ENCODE data around the gene TOMM5.
"Not testable (repeated sequence)": the region's sequence is repeated elsewhere in the genome, so short reads cannot be mapped to it uniquely, and the experiment has no call there.

TOMM5 gene

GRCh38 chr9:37611014-37611413 is 18.6 kb upstream of the TOMM5 start:
- DNase-seq = no peak

- DNase-seq = no peak
These were observed 17.5 kb upstream of the TOMM5 start for GRCh38 chr9:37609735-37610397.

GRCh38 chr9:37608250-37608649 is 15.9 kb upstream of the TOMM5 start:
- no peak for DNase-seq

- no peak for DNase-seq
These were observed 11.9 kb upstream of the TOMM5 start for GRCh38 chr9:37604296-37604695.

GRCh38 chr9:37602817-37603216 is 10.4 kb upstream of the TOMM5 start:
- no peak for DNase-seq

GRCh38 chr9:37602061-37602460 is 9.7 kb upstream of the TOMM5 start:
- DNase-seq = not testable (repeated sequence)

- no peak for DNase-seq
These were observed 4.1 kb upstream of the TOMM5 start for GRCh38 chr9:37596504-37596903.

- DNase-seq = no peak
These were observed 1.6 kb upstream of the TOMM5 start for GRCh38 chr9:37593883-37594448.

- no peak for DNase-seq
These were observed 4.9 kb downstream of the TOMM5 start for GRCh38 chr9:37587521-37587920.

- no peak for DNase-seq
These were observed 8.8 kb downstream of the TOMM5 start for GRCh38 chr9:37583522-37584121.

GRCh38 chr9:37582548-37583157 is 9.7 kb downstream of the TOMM5 start:
- no peak for DNase-seq

- DNase-seq = peak; percentile 40 to 49
These were observed 16.3 kb downstream of the TOMM5 start, which contains the start of gene FBXO10 for GRCh38 chr9:37575921-37576721. FBXO10 (minus strand) TSS chr9:37576380; CDS start chr9:37541768, 34,612 bp downstream.

- no peak for DNase-seq
These were observed 16.9 kb downstream of the TOMM5 start for GRCh38 chr9:37575511-37575914.

GRCh38 chr9:37575001-37575400 is 17.4 kb downstream of the TOMM5 start:
- no peak for DNase-seq

- no peak for DNase-seq
These were observed 18.1 kb downstream of the TOMM5 start for GRCh38 chr9:37574241-37574721.

GRCh38 chr9:37571282-37571681 is 21.1 kb downstream of the TOMM5 start:
- no peak for DNase-seq

GRCh38 chr9:37566716-37567115 is 25.7 kb downstream of the TOMM5 start:
- DNase-seq = no peak

GRCh38 chr9:37565661-37566618 is 26.5 kb downstream of the TOMM5 start:
- no peak for DNase-seq

- no peak for DNase-seq
These were observed 27.5 kb downstream of the TOMM5 start for GRCh38 chr9:37564916-37565315.

- no peak for DNase-seq
These were observed 28.4 kb downstream of the TOMM5 start for GRCh38 chr9:37563806-37564513.

GRCh38 chr9:37562826-37563225 is 29.6 kb downstream of the TOMM5 start:
- no peak for DNase-seq
